GM20431 (cell line): ENCODE results near the gene DNAAF1.

Source experiments
- in situ Hi-C: fragments of 300-500 bp; cut with MseI, MboI; formaldehyde crosslinking; loops from one replicate; pipeline ENCODE4 v1.15.0; 2020; ENCODE audit warnings: low sequenced_read_pairs; ENCODE audit not compliant: unreplicated experiment

Gene DNAAF1

DNA sequence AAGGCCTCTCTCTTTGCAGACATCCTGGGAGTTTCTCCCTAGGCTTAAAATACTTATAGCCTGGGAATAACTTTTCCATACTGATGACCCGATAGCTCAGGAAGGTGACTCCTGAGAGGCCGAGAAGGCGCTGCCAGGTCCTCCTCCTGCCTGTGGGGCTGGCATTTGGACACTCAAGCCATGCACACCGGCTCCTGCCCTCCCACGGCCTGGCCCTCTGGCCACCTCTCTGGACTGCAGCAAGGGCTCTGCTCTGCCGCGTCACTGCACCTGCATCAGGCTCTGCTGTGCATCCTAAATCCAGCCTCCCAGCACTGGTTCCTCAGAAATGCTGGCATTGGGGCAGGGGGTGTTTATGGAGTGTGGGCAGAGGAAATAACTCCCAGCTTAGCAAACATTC, 80.5 kb downstream of the DNAAF1 start:
- in situ Hi-C loops, result no loop called here

DNA sequence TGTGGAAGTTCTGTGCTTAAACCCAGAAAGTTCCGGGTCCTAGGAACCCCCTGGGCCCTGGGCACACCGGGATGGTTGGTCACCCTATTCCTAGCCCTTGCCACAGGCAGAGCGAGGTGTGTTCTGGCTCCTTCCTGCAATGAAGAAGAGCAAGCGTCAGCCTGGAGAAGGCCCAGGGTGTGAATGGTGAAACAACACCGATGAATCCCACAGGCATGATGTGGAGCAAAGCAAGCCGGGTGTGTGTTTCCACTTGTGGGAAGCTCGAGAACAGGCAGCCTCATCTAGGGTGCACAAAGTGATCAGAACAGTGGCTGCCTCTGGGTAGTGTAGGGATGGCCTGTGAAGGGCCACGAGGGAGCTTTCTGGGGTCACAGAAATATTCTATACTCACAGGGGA, 80.9 kb downstream of the DNAAF1 start:
- in situ Hi-C loops, result no loop called here
